BJ (cell line): ENCODE data around the gene NR2F1. TPM values are rescaled to one million over a fixed set of nuclear protein-coding genes. Genes with fewer than 3 reads are reported as not detected.

Source experiments
- CTCF ChIA-PET: fragments of 350-600 bp; formaldehyde crosslinking; extraction: SDS; loops from one replicate; lab custom pipeline; 2021; ENCODE audit warnings: antibody characterized with exemption, inconsistent platforms; lab: Yijun Ruan, JAX
- POLR2A ChIA-PET: fragments of 300-600 bp; sonication (Branson Sonifier 250); formaldehyde crosslinking; extraction: SDS; loops from one replicate; lab custom pipeline; 2021; ENCODE audit warnings: antibody characterized with exemption; lab: Charles Lee
- DNase-seq: peaks from one replicate; pipeline ENCODE4 v3.0.0-alpha.2; 2011; ENCODE audit warnings: low read depth
- H3K27me3 ChIP-seq: 2 replicates; pipeline ENCODE4 v1.6.0; 2011; ENCODE audit warnings: low read length; ENCODE audit not compliant: control insufficient read depth, insufficient read depth
- H3K36me3 ChIP-seq: 2 replicates; pipeline ENCODE4 v1.5.1; 2011; ENCODE audit warnings: low read length; ENCODE audit not compliant: control insufficient read depth, insufficient read depth
- H3K4me3 ChIP-seq: 2 replicates; pipeline ENCODE4 v1.5.1; 2011; ENCODE audit warnings: low read depth, mild to moderate bottlenecking, control low read depth, low read length
- polyA plus RNA-seq: library from polyadenylated mRNA; depleted of rRNA; stranded (reverse); fragments of >200 nt; gene quantifications from 2 replicates; pipeline ENCODE4 v1.2.3, GENCODE V29; 2011
- TF ChIP-seq, protein P1 (sequence below): IDR thresholded peaks from 2 replicates; pipeline ENCODE4 v1.5.1; 2011; ENCODE audit warnings: low read depth, mild to moderate bottlenecking, control low read depth, inconsistent platforms, low read length, moderate library complexity; ENCODE audit not compliant: insufficient read depth

NR2F1 gene
- polyA plus RNA-seq, 1 experiment, result 39.4 TPM

DNA sequence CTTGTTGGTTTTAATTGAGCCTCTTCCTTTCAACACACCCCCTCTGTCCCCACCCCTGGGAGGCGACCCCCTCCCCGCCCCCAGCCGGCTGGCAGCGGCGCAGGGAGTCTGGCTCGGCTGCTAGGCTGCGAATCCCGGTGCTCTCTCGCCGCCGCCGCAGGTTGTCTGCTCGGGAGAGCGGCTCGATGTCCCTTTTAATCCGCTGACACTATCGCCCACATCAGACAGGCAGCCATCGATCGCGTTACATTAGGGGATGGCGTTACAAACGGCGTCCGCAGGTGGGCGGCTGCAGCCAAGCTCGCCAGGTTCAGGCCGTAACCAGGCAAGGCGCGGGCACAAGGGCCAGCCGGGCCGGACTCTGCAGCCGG is 3.3 kb upstream of the NR2F1 start:
- no peak for DNase-seq
- POLR2A ChIA-PET, result no interaction called here
- Histone ChIP-seq H3K36me3 (no peaks in the 10 kb centered on the region; the same call in 1 of the 2 replicates), H3K27me3 (no peaks in the 10 kb centered on the region), H3K4me3 (peak overlapping the region; percentile 75)
- TF ChIP-seq, protein P1, sequence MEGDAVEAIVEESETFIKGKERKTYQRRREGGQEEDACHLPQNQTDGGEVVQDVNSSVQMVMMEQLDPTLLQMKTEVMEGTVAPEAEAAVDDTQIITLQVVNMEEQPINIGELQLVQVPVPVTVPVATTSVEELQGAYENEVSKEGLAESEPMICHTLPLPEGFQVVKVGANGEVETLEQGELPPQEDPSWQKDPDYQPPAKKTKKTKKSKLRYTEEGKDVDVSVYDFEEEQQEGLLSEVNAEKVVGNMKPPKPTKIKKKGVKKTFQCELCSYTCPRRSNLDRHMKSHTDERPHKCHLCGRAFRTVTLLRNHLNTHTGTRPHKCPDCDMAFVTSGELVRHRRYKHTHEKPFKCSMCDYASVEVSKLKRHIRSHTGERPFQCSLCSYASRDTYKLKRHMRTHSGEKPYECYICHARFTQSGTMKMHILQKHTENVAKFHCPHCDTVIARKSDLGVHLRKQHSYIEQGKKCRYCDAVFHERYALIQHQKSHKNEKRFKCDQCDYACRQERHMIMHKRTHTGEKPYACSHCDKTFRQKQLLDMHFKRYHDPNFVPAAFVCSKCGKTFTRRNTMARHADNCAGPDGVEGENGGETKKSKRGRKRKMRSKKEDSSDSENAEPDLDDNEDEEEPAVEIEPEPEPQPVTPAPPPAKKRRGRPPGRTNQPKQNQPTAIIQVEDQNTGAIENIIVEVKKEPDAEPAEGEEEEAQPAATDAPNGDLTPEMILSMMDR, result no peak
- CTCF ChIA-PET, result interaction anchor here (0.8 to 1.6 kb wide), 3 partner anchors 12 to 522 kb away, joined by 3 to 4 read pairs (median 3); no protein-coding TSS in a partner anchor

DNA sequence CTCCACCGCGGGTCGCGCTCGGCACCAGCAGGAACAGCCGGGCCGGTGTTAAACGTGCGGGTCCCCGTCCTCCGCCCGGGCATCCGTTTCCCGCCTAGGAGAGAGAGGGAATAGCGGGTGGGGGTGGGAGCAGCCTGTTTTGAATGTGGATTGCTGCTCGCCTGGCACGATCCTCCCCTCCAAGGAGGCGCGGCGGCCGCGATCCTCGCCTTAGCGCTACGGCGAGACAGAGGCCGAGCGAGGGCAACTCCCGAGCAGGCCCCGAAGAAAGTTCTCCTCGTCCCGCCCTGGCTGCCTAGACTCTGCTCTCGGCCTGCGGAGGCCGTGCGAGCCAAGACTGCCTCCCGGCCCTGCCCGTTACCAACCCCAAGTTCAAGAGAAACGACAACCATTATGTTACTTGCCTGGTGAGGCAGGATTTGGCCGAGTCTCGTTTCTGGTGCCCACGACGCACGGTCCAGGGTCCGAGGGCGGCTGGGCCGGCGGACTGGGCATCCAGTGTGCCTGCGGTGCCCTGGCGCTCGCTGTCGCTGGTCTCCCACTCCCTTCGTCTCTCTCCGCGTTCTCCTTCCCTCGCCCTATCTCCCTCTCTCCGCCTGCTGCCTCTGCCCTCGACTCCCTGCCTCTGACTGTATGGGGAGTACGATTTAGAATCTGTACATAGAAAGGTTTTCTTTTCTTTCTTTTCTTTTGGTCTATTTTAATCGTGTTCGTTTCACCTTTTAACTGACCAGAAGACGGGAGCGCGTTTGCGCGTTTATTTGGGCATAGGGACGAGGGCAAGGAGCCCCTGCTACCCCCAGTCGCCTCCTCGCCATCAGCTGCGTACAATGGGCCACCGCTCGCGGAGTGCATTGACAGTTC is 2.7 kb upstream of the NR2F1 start:
- TF ChIP-seq, protein P1, result no peak
- Histone ChIP-seq H3K4me3 (peak overlapping the region; percentile 75), H3K27me3 (no peaks in the 10 kb centered on the region), H3K36me3 (no peaks in the 10 kb centered on the region; the same call in 1 of the 2 replicates)
- ChIA-PET POLR2A (no interaction called here), CTCF (interaction anchor here (0.6 to 1.6 kb wide), 4 partner anchors 9 to 892 kb away, joined by 3 to 4 read pairs (median 4); no protein-coding TSS in a partner anchor)
- DNase-seq, result no peak

DNA sequence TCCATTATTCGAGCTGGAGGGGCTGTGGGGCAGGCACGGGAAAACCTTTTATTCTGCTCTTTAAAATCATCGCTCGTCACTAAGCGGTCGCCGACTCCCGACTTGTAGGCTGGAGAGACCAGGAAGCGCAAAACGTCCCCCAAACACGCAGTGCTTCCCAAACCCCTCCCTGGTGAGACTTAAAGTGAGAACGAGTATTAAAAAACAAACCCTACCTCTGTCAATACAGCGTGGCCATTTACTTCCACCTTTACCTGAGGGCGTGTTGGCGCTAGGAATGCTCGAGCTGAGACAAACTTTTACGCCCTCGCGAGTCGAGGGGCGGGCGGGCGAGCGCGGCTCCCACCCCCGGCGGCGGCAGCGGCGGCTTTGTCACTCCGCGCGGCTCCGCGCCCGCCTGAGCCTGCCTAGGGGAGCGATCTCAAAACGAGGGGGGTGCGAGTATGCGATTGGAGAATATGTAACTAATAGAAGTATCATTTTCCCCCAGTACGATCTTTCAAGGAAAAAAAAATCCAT is 2.0 kb upstream of the NR2F1 start, which contains the start of gene NR2F1-AS1:
Gene NR2F1-AS1, minus strand, starts transcription at position 293 of the 519 bp plus-strand sequence.
- no peak for DNase-seq
- Histone ChIP-seq H3K4me3 (peak within 1 kb of the TSS; percentile 75), H3K36me3 (no peaks in the 10 kb centered on the region; the same call in 1 of the 2 replicates), H3K27me3 (no peaks in the 10 kb centered on the region)
- TF ChIP-seq, protein P1, result no peak
- ChIA-PET POLR2A (no interaction called here), CTCF (interaction anchor here (0.6 to 1.0 kb wide), 3 partner anchors 10 to 893 kb away, joined by 3 to 4 read pairs (median 3); no protein-coding TSS in a partner anchor)

DNA sequence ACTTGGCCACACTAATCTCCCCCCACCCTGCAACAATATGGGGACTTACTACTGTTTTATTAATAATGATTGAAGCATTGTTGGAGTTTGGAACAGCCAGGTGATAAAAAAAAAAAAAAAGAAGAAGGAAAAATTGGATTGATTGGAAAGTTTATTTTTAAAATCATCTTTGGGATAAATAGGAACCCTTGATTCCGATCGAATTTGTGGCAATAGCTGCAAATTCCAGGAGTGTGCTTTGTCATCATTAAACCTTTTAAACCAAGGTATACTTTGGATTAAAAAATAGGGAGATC is 907 bp upstream of the NR2F1 start:
- ChIA-PET POLR2A (interaction anchor here (0.6 kb wide), 1 partner anchor 80 kb away, joined by 6 read pairs; no protein-coding TSS in a partner anchor), CTCF (interaction anchor here (0.6 to 1.4 kb wide), 3 partner anchors 219 to 1551 kb away, joined by 3 to 8 read pairs (median 4); no protein-coding TSS in a partner anchor)
- TF ChIP-seq, protein P1, result no peak

DNA sequence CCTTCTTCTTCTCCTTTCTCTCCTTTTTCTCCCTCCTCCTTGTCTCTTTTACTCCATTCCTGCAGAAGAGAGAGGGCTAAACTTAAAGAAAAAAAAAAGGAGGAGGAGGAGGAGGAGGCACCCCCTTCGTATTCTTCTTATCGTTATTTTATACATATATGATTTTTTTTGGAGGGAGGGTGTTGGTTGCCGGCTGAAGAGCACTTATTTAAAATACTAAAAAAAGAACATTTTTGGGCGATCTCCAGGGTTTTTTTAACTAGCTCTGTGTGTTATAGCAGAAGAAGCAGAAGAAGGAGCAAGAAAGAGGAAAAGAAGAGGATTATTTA is 381 bp downstream of the NR2F1 start:
- Histone ChIP-seq H3K36me3 (peaks cover 9% of the 10 kb centered on the region), H3K27me3 (no peaks in the 10 kb centered on the region), H3K4me3 (peak overlapping the region; percentile 75)
- DNase-seq, result no peak
- TF ChIP-seq, protein P1, result no peak
- POLR2A ChIA-PET, result interaction anchor here (0.6 to 0.9 kb wide), 2 partner anchors 217 to 503 kb away, joined by 6 read pairs; no protein-coding TSS in a partner anchor
- CTCF ChIA-PET, result interaction anchor here (0.6 to 1.4 kb wide), 6 partner anchors 11 to 491 kb away, joined by 3 to 8 read pairs (median 3); no protein-coding TSS in a partner anchor

More for the DNA sequence above, 907 bp upstream of the NR2F1 start:
- no peak for DNase-seq
- no peaks in the 10 kb centered on the region; the same call in 1 of the 2 replicates for H3K36me3 ChIP-seq
- H3K4me3 ChIP-seq, result peak overlapping the region; percentile 75
- H3K27me3 ChIP-seq, result no peaks in the 10 kb centered on the region
